GM19099 (cell line): ENCODE measurements around the gene LY6G5B.

ENCODE experiments used
- POLR2A ChIP-seq: IDR thresholded peaks from 3 replicates; pipeline ENCODE4 v1.6.1; 2011; ENCODE audit warnings: low read depth; ENCODE audit not compliant: insufficient read length; ENCODE audit errors: extremely low read depth

Gene LY6G5B

DNA sequence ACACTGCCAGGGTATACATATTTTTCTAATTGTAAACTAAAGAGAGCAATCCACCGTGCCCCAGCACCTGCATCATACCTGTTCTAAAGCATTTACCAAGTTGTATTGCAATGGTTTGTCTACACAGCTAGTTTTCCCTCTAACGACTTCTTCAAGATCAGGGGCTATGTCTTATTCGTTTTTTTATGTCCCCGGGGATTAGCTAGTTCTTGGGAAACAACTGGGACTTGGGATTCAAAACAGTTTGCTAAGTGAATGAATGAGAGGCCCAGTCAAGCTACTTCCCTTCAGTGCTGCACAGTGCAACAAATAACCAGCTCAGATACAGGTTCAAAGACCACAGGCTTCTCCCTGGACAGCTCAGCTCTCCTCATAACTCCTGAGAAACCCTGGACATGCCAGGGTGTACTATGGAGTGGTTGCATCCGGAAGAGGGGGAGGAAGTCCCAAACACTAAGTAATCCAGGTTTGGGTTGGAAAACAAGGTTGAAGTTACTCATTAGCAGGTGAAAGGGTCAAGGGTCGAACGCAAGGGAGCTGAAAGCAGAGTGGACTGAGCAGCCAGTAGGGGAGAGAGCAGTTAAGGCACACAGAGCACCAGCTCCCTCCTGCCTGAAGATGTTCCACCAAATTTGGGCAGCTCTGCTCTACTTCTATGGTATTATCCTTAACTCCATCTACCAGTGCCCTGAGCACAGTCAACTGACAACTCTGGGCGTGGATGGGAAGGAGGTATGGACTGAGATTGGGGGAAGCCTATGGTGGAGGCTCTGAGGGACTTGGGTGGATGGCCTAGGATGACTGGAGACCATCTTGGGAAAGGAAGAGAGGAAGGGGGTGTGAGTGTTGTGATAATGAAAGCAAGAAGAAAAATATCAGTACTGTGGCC lies 14.2 kb upstream of the LY6G5B start, which contains the start of gene APOM:
APOM (plus strand) TSS at position 546 of the 889 bp plus-strand sequence; CDS start at position 619, 73 bp downstream.
- TF ChIP-seq POLR2A, result no peak

DNA sequence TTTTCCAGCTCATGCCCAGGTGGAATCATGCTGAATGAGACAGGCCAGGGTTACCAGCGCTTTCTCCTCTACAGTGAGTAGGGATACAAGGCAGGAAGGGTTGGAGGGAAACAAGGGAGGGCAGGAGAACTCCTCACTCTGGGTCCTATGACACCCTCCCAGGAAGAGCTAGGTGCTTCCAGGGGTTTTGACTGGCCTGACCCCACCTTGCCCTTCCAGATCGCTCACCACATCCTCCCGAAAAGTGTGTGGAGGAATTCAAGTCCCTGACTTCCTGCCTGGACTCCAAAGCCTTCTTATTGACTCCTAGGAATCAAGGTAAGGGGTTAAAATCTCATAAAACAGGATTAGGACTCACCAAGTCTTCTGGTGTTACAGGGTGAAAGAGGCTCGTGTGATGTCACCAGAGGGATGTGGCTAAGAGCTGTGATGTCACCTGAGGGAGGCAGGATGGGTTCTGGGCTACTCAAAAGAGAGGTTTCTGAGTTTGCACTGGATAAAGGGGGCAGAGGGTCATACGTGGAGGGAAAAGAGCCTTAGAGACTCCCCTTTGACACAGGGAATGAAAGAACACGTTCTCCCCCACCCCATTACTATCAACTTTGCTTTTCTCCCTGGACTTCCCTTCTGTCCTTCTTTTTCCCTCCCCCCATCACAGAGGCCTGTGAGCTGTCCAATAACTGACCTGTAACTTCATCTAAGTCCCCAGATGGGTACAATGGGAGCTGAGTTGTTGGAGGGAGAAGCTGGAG lies 12.2 kb upstream of the LY6G5B start:
- no peak for TF ChIP-seq POLR2A

DNA sequence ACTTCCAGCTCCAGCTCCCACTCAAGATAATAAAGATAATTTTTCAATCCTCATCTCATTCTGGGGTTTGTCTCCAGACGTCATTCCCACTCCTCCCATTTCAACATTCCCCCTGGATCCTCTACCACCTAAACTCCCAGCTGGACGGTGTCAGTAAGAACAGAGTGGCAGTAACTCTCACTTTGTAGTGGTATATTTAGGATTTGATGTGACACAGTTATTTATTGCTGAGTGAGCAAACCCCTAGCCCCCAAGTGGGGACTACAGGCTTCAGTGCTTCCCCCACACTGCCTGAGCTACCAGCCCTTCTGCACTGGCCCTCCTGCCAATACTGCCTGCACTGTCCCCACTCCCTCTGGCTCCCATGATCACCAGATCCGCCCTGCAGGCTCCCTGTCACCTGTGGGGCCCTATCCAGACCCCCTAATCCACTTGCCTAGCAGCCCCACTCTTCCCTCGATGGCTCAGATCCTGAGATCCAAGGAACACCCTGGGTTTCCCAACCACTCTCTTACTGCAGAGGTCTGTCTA lies 11.6 kb upstream of the LY6G5B start:
- TF ChIP-seq POLR2A, result no peak

DNA sequence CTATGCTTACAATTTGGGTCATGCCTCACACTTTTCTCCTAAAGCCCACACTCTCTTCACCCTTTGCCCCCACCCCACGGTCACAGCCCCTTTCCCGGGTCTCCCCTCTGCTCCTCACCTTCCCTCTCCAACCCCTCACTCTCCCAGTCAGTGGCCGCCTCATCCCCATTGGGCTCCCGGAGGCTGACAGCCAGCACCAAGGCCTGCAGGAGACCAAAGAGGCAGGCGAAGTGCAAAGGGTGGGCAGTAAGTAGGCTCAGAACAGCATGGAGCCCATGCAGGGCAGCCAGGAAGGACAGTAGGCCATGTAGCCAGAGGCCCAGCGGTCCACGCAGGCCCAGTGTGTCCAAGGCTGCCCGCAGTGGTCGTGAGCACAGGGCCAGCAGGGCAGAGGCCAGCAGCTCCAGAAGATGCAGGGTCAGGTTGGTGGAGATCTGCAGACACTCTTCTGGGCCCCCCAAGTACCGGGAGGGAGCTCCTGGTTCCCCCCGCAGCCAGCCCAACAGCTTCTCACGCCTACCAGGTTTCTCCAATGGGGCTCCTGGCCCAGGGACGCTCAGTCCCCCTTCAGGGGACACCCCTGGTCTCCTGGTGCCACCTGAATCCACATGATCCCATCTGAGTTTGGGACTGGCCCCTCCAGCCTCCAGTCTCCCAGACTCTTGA lies 10.7 kb upstream of the LY6G5B start:
- no peak for TF ChIP-seq POLR2A

DNA sequence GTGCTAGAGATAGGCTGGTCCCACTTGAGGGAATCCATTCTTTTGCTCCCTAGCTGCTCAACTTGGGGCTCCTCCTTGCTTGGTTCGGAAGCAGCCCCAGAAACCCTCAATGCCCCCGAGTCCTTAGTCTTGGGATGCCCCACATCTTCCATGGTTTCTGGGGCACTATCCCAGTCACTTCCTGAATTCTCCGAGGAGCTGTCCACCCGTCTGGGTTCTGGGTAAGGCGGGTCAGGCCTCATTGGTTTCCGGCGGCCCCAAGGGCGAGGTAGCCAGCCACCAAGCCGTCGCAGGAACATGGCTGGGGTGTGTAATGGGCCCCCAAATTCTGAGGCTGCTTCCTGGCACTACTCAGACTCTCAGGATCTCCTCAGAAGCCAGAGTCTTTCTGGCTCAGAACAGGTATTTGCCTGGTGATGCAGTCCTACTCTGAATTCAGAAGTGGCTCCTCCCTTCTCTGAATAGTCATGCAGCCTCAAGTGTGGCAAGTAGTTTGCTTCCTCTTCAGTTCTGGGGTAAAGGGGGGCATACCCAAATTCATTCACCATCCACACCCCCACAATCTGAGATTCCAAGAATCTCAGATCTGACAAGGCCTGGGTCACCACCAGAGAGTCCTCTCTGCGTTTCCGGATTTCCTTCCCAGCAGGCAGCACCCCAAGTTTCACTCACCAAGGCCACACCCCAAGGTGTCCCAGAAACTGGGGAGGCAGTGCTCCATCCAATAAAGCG lies 10.0 kb upstream of the LY6G5B start:
- TF ChIP-seq POLR2A, result no peak

DNA sequence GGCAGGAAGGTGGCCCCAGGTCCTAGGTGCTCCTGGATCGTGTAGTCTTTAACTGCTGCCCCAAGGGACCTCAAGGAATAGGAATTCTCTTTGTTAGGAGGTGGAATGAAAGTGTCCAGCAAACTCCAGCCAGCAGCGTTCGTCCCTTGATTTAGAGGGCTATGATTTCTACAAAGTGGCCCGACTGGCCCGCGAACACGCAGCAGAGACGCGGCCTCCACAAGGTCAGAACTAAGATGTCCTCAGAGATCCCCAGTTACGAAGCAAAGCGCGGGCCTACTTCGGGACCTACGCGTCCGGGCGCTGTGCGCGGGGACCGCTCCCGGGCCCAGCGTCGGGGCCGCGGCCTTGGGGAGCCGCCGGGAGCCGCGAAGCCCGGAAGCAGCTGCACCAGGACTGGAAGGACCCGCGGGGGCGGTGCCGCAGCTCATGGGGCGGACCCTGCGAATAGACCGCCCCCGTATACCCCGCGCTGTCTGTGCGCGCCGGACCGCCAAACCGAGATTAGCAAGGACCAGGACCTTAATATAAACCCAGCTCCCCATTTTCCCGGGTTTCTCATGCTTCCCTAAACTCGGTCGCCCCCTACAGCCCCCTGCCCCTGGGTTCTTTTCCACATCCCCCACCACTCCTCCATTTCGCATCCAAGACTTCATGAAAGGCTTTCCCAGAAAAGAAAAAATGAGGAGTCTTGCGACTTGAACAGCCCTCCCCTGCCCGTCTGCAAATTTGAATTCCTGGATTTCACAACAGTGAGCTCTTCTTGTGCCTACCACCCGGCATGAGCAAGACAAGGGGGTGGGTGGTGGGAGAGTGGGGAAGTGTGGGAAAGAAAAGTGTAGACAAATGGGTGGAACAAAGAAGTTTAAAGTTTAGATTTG lies 9.2 kb upstream of the LY6G5B start, which contains the start of gene C6orf47:
C6orf47 (minus strand) TSS at position 398 of the 881 bp plus-strand sequence. CDS start 831 bp downstream, outside the sequence.
- TF ChIP-seq POLR2A, result peak; percentile 93

DNA sequence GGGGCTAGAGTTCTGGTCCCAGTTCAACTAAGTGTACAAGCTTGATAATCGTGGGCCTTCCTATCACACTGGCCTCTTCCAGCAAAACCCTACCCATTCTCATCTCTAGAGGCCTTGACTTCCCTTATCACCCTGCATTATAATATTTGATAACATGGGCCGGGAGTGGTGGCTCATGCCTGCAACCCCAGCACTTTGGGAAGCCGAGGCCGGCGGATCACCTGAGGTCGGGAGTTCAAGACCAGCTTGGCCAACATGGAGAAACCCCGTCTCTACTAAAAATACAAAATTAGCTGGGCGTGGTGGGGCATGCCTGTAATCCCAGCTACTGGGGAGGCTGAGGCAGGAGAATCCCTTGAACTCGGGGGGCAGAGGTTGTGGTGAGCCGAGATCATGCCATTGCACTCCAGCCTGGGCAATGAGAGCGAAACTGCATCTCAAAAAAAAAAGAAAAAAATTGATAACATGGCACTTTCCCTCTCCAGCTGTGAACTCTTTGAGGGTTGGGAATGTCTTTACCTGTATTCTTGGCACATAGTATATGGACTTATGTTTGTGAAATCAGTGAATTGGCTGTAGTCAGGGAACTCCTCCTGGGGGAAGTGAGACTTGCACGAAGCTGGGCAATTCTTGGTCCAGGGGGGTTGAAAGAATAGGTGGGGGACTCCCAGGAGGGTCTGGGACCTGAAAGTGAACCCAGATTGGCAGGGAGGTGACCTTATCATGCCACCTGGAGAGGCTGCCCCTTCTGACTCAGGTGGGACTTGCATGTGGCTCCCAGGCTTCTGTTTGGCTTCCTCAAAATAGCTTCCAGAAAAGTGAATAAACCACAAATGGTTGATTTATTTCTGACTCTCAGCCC lies 8.3 kb upstream of the LY6G5B start:
- no peak for TF ChIP-seq POLR2A

DNA sequence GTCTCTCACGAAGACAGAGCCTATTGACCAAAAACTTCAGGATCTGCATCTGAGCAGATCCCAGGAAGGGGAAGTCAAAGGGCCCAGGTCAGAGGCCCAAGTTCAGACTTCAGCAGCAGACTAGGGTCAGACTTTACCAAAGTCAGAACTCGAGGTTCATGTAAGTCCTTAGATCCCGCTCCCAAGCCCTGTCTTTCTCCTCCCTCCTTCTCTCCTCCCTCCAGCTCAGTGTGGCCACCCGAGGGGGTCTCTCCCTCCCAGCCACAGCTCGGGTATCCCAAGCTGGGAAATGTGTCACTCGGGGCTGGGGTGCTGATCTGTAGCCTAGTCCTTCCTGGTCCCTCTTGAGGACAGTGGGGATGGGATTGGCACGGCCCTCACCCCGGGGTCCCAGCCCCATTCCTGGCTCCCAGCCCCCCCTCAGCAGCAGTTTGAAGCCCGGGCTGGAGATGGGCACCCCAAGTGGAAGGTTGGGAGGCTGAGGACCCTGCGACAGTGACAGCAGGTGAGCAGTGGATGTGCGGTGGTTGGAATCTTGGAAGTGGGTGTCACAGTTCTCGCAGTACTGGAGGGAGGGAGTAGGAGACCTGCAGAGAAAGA lies 7.6 kb upstream of the LY6G5B start:
- peak; percentile 27 for TF ChIP-seq POLR2A

DNA sequence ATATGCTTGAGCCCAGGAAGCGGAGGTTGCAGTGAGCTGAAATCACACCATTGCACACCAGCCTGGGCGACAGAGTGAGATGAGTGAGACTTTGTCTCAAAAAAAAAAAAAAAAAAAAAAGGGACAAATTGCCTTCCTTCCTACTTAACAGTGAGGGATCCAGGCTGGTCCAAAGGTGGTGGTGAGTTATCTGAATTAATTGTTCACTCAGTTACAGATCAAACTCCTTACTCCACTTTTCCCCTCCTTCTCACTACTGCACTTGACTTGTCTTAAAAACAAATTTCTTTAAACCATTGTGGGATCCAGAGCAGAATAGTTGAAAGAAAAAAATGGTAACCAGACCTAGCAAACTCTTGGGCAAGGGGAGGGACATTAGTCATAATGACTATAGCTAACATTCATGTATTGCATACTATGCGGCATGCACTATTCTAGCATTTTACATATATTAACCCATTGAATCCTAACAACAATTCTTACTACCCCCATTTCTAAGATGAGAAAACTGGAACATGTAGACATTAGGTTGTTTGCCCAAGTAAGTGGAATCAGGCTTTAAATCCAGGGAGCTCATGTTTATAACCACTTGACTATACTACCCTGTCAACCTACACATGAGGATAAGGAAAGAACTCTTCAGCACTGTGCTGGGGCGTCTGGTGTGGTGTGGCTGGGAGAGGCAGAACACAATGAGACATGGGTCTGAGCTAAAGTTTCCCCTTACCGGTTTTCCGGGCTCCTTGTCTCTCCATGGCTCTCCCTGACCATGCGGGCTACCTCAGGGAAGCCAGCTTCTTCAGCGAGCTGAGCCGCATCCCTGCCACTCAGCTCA lies 6.4 kb upstream of the LY6G5B start:
- no peak for TF ChIP-seq POLR2A

DNA sequence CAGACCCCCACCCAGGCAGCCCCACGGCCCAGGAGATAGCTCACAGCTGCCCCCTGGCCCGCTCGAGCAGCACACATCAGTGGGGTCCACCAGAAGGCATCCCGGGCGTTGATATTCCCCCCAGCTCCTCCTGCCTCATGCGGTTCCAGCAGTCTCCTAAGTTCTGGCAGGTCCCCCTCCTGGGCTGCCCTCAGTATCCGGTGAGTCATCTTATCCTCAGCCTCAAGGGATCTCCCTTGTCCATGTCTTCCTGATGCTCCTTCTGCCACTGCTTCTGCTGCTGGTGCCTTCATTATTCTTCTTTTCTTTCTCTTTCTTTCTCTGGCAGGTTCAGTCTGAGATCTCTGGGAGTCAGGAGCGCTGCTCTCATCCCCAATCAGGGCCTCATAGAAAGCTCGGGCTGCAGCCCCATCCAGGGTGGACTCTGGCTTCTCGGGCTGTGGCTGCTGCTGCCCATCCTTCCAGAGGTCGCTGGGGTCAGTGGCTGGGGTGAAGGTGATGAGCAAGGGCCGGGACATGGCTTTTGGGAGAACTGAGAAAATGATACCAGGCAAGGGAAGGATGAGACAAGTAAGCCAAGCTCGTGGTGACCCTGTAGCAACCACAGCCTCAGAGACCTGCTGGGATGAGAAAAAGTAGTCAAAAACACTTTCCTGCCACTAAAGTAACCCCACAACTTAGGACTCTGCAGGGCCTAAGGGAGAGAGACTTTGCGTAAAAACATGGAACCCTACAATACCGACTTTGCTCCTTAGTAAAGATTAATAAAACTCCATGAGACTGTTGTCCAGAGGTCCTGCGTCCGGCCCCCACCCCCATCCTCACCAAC lies 5.6 kb upstream of the LY6G5B start:
- no peak for TF ChIP-seq POLR2A
